ENCODE measurements around the gene SGMS1. TPM values are rescaled to one million over a fixed set of nuclear protein-coding genes. Genes with fewer than 3 reads are reported as not detected.

SGMS1 gene
- polyA plus RNA-seq, 1 of the 3 experiments (the other 2 are of a cell fraction), result 6.3 TPM

- no peak overlapping the region for H2AFZ ChIP-seq (ENCODE audit: low read depth)
- ChIA-PET POLR2A (no interaction called here), CTCF (interaction anchor here (0.8 to 3.1 kb wide), 3 partner anchors 55 to 253 kb away, joined by 3 to 14 read pairs (median 4); no protein-coding TSS in a partner anchor)
- no peaks in the 10 kb centered on the region for H3K36me3 ChIP-seq (replicated peaks in 1 of 2; ENCODE audit: control insufficient read depth in 1 of 2, insufficient read depth in 2 of 2, low read length in 1 of 2)
- TF ChIP-seq, protein P1, sequence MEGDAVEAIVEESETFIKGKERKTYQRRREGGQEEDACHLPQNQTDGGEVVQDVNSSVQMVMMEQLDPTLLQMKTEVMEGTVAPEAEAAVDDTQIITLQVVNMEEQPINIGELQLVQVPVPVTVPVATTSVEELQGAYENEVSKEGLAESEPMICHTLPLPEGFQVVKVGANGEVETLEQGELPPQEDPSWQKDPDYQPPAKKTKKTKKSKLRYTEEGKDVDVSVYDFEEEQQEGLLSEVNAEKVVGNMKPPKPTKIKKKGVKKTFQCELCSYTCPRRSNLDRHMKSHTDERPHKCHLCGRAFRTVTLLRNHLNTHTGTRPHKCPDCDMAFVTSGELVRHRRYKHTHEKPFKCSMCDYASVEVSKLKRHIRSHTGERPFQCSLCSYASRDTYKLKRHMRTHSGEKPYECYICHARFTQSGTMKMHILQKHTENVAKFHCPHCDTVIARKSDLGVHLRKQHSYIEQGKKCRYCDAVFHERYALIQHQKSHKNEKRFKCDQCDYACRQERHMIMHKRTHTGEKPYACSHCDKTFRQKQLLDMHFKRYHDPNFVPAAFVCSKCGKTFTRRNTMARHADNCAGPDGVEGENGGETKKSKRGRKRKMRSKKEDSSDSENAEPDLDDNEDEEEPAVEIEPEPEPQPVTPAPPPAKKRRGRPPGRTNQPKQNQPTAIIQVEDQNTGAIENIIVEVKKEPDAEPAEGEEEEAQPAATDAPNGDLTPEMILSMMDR (IDR thresholded peaks at IDR 0.05), result no peak
- TF ChIP-seq JUND (IDR thresholded peaks at IDR 0.05) (no peak), TAF1 (IDR thresholded peaks at IDR 0.05; ENCODE audit: borderline replicate concordance, low read depth, low read length) (no peak), EZH2phosphoT487 (IDR thresholded peaks at IDR 0.05; ENCODE audit: borderline replicate concordance, low read depth) (no peak), GATA2 (CRISPR knock-in tag; IDR thresholded peaks at IDR 0.05) (no peak), TEAD4 (IDR thresholded peaks at IDR 0.05; ENCODE audit: borderline replicate concordance, insufficient read depth) (no peak), SIN3A (IDR thresholded peaks at IDR 0.05; ENCODE audit: borderline replicate concordance, low read depth, low read length) (no peak), RCOR1 (IDR thresholded peaks at IDR 0.05; ENCODE audit: low read length) (no peak), MXI1 (IDR thresholded peaks at IDR 0.05; ENCODE audit: low read depth, low read length) (no peak), GABPA (IDR thresholded peaks at IDR 0.05; ENCODE audit: low read depth) (no peak), NRF1 (IDR thresholded peaks at IDR 0.05; ENCODE audit: low read depth, low read length) (no peak), FOSL2 (IDR thresholded peaks at IDR 0.05; ENCODE audit: borderline replicate concordance, low read depth) (no peak)
- TF ChIP-seq, protein P2, sequence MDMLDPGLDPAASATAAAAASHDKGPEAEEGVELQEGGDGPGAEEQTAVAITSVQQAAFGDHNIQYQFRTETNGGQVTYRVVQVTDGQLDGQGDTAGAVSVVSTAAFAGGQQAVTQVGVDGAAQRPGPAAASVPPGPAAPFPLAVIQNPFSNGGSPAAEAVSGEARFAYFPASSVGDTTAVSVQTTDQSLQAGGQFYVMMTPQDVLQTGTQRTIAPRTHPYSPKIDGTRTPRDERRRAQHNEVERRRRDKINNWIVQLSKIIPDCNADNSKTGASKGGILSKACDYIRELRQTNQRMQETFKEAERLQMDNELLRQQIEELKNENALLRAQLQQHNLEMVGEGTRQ (IDR thresholded peaks at IDR 0.05; ENCODE audit: borderline replicate concordance, low read depth, low read length), result no peak
- TF ChIP-seq, protein P3, sequence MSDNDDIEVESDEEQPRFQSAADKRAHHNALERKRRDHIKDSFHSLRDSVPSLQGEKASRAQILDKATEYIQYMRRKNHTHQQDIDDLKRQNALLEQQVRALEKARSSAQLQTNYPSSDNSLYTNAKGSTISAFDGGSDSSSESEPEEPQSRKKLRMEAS (IDR thresholded peaks at IDR 0.05; ENCODE audit: low read depth), result no peak
- TF ChIP-seq, protein P4, sequence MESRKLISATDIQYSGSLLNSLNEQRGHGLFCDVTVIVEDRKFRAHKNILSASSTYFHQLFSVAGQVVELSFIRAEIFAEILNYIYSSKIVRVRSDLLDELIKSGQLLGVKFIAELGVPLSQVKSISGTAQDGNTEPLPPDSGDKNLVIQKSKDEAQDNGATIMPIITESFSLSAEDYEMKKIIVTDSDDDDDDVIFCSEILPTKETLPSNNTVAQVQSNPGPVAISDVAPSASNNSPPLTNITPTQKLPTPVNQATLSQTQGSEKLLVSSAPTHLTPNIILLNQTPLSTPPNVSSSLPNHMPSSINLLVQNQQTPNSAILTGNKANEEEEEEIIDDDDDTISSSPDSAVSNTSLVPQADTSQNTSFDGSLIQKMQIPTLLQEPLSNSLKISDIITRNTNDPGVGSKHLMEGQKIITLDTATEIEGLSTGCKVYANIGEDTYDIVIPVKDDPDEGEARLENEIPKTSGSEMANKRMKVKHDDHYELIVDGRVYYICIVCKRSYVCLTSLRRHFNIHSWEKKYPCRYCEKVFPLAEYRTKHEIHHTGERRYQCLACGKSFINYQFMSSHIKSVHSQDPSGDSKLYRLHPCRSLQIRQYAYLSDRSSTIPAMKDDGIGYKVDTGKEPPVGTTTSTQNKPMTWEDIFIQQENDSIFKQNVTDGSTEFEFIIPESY (IDR thresholded peaks at IDR 0.05; ENCODE audit: borderline replicate concordance, low read depth), result no peak
- peaks cover 31% of the 10 kb centered on the region for H3F3A ChIP-seq (replicated peaks; ENCODE audit: insufficient read depth)
- no peak overlapping the region for H3K9ac ChIP-seq
- H3K4me3 ChIP-seq (ENCODE audit: low read depth in 2 of 2, low read length in 1 of 2), result no peak overlapping the region
- no peak overlapping the region for H3K27ac ChIP-seq (ENCODE audit: low read depth in 2 of 2, low read length in 1 of 2)
- no peak for DNase-seq
- no peak overlapping the region for H3K4me2 ChIP-seq
- peaks cover 6 to 11% of the 10 kb centered on the region in 2 experiments; a peak in 3 of 4 replicates for H3K4me1 ChIP-seq (ENCODE audit: control insufficient read depth in 1 of 2, insufficient read depth in 2 of 2, low read depth in 1 of 2, low read length in 1 of 2)
- WGBS (ENCODE audit: low lambda C conversion rate), result 94% methylated on average over 7 of the region's 7 CpGs
- H4K20me1 ChIP-seq (ENCODE audit: insufficient read depth), result peaks cover 7% of the 10 kb centered on the region; the same call in 1 of the 2 replicates
- H3K79me2 ChIP-seq (ENCODE audit: insufficient read depth), result peaks cover 64% of the 10 kb centered on the region
- no peaks in the 10 kb centered on the region for H3K9me3 ChIP-seq
- H3K9me2 ChIP-seq, result no peaks in the 10 kb centered on the region
- H3K27me3 ChIP-seq (ENCODE audit: insufficient read depth), result no peaks in the 10 kb centered on the region
Observed at GRCh38 chr10:50620899-50621298, 2.9 kb downstream of the SGMS1 start.
